ENCODE data around the gene LYRM4. TPM values are rescaled to one million over a fixed set of nuclear protein-coding genes. Genes with fewer than 3 reads are reported as not detected.
A peak's percentile ranks its signal among the peaks of the same experiment; 100 is the strongest.

Gene LYRM4
- total RNA-seq, 1 donor from 2014 or later: 39.0 TPM

GRCh38 chr6:5303682-5304081, 42.9 kb upstream of the LYRM4 start:
- Mint-ChIP-seq H3K27me3 (ENCODE audit: unreplicated experiment) (no peaks in the 10 kb centered on the region), H3K27ac (ENCODE audit: unreplicated experiment) (no peak overlapping the region), H3K4me3 (ENCODE audit: unreplicated experiment) (no peak overlapping the region), H3K36me3 (ENCODE audit: low read depth, unreplicated experiment) (no peaks in the 10 kb centered on the region), H3K4me1 (ENCODE audit: unreplicated experiment) (peaks cover 10% of the 10 kb centered on the region), H3K9me3 (ENCODE audit: unreplicated experiment) (no peaks in the 10 kb centered on the region)
- TF ChIP-seq CTCF (IDR thresholded peaks at IDR 0.05; ENCODE audit: unreplicated experiment): no peak
- no peak for DNase-seq (ENCODE audit: low spot score)

GRCh38 chr6:5302995-5303622, 42.4 kb upstream of the LYRM4 start:
- peaks cover 6% of the 10 kb centered on the region for H3K4me1 Mint-ChIP-seq (ENCODE audit: unreplicated experiment)
- no peaks in the 10 kb centered on the region for H3K9me3 Mint-ChIP-seq (ENCODE audit: unreplicated experiment)
- peak; percentile 43 for DNase-seq (ENCODE audit: low spot score)
- H3K4me3 Mint-ChIP-seq (ENCODE audit: unreplicated experiment): no peak overlapping the region
- H3K36me3 Mint-ChIP-seq (ENCODE audit: low read depth, unreplicated experiment): no peaks in the 10 kb centered on the region
- peak; percentile 43 for TF ChIP-seq CTCF (IDR thresholded peaks at IDR 0.05; ENCODE audit: unreplicated experiment)
- no peak overlapping the region for H3K27ac Mint-ChIP-seq (ENCODE audit: unreplicated experiment)
- H3K27me3 Mint-ChIP-seq (ENCODE audit: unreplicated experiment): no peaks in the 10 kb centered on the region

GRCh38 chr6:5302220-5302946, 41.6 kb upstream of the LYRM4 start:
- no peaks in the 10 kb centered on the region for H3K27me3 Mint-ChIP-seq (ENCODE audit: unreplicated experiment)
- TF ChIP-seq CTCF (IDR thresholded peaks at IDR 0.05; ENCODE audit: unreplicated experiment): no peak
- H3K36me3 Mint-ChIP-seq (ENCODE audit: low read depth, unreplicated experiment): no peaks in the 10 kb centered on the region
- H3K27ac Mint-ChIP-seq (ENCODE audit: unreplicated experiment): no peak overlapping the region
- no peak for DNase-seq (ENCODE audit: low spot score)
- H3K4me1 Mint-ChIP-seq (ENCODE audit: unreplicated experiment): no peaks in the 10 kb centered on the region
- H3K4me3 Mint-ChIP-seq (ENCODE audit: unreplicated experiment): no peak overlapping the region
- no peaks in the 10 kb centered on the region for H3K9me3 Mint-ChIP-seq (ENCODE audit: unreplicated experiment)

GRCh38 chr6:5300206-5300764, 39.5 kb upstream of the LYRM4 start:
- H3K9me3 Mint-ChIP-seq (ENCODE audit: unreplicated experiment): no peaks in the 10 kb centered on the region
- DNase-seq (ENCODE audit: low spot score): no peak
- H3K27ac Mint-ChIP-seq (ENCODE audit: unreplicated experiment): no peak overlapping the region
- TF ChIP-seq CTCF (IDR thresholded peaks at IDR 0.05; ENCODE audit: unreplicated experiment): no peak
- H3K4me1 Mint-ChIP-seq (ENCODE audit: unreplicated experiment): no peaks in the 10 kb centered on the region
- H3K36me3 Mint-ChIP-seq (ENCODE audit: low read depth, unreplicated experiment): no peaks in the 10 kb centered on the region
- no peak overlapping the region for H3K4me3 Mint-ChIP-seq (ENCODE audit: unreplicated experiment)
- H3K27me3 Mint-ChIP-seq (ENCODE audit: unreplicated experiment): no peaks in the 10 kb centered on the region

GRCh38 chr6:5295623-5296022, 34.9 kb upstream of the LYRM4 start:
- Mint-ChIP-seq H3K9me3 (ENCODE audit: unreplicated experiment) (no peaks in the 10 kb centered on the region), H3K27ac (ENCODE audit: unreplicated experiment) (no peak overlapping the region), H3K36me3 (ENCODE audit: low read depth, unreplicated experiment) (no peaks in the 10 kb centered on the region), H3K27me3 (ENCODE audit: unreplicated experiment) (peaks cover 1% of the 10 kb centered on the region), H3K4me1 (ENCODE audit: unreplicated experiment) (peaks cover 15% of the 10 kb centered on the region), H3K4me3 (ENCODE audit: unreplicated experiment) (no peak overlapping the region)
- TF ChIP-seq CTCF (IDR thresholded peaks at IDR 0.05; ENCODE audit: unreplicated experiment): no peak
- DNase-seq (ENCODE audit: low spot score): no peak
